Right cardiac atrium (tissue), 5 donors: ENCODE measurements around the gene PAK1. TPM values are rescaled to one million over a fixed set of nuclear protein-coding genes. Genes with fewer than 3 reads are reported as not detected.
"Not testable (repeated sequence)": the region's sequence is repeated elsewhere in the genome, so short reads cannot be mapped to it uniquely, and the experiment has no call there.

ENCODE experiments used
- ATAC-seq, 2 donors: fragments of 200-7000 bp; cut with Tn5 transposase; one replicate each; pipeline versions ENCODE4 v1.8.0 to v1.9.1; 2020; ENCODE audit warnings: moderate library complexity in 2 of 2, mild to moderate bottlenecking in 1 of 2
- DNase-seq, 3 donors: peaks; one replicate each; pipeline ENCODE4 v3.0.0-alpha.2; 2020
- H3K27ac ChIP-seq: one replicate; pipeline ENCODE4 v1.5.1; 2013; ENCODE audit warnings: mild to moderate bottlenecking, low read length, control low read depth, moderate library complexity
- H3K27me3 ChIP-seq: one replicate; pipeline ENCODE4 v1.6.1; 2013; ENCODE audit not compliant: control insufficient read depth, insufficient read depth
- H3K4me1 ChIP-seq: one replicate; pipeline ENCODE4 v1.6.1; 2013; ENCODE audit warnings: low read length; ENCODE audit not compliant: control insufficient read depth, insufficient read depth
- H3K4me3 ChIP-seq: one replicate; pipeline ENCODE4 v1.5.1; 2013; ENCODE audit warnings: low read length, control low read depth
- H3K9me3 ChIP-seq: one replicate; pipeline ENCODE4 v1.6.1; 2013; ENCODE audit warnings: low read length; ENCODE audit not compliant: control insufficient read depth
- whole genome bisulfite sequencing: extraction: QIAGEN DNeasy Blood & Tissue Kit; methylation state at CpG from one replicate; pipeline ENCODE4 v1.1.7; 2013; 5-methylcytosine and 5-hydroxymethylcytosine counted together
- intact Hi-C, 4 donors: fragments of 100-400 bp; cut with DNase I; formaldehyde crosslinking; loops; one replicate each; pipeline versions ENCODE4 v1.11.0 to v1.14.0; 2022 to 2023
- polyA plus RNA-seq: library from polyadenylated mRNA; stranded (reverse); fragments of 200-250 nt; gene quantifications from one replicate; pipeline ENCODE4 v1.2.3, GENCODE V29; 2013
- total RNA-seq, 4 donors: library from RNA; stranded (reverse); fragmentation: NEBNext Ultra II Directional; extraction: Animal tissue kit (Norgen Biotek cat#: 25700); gene quantifications; one replicate each; pipeline ENCODE4 v1.2.1, GENCODE V29; 2021
- donor health status: healthy with polysubstance abuse.
- donor health status: DM: no; HTN: yes; CAD: no.
- donor health status: DM: no; HTN: no; CAD: no.
- donor health status: DM: no; HTN: yes; CAD: no; lungs with severe emphysema.
- donor health status: DM: yes; HTN: yes; CAD: no.

PAK1 gene
- total and polyA plus RNA-seq, 5 donors: 7.1 to 19.5 (median 16.2) TPM

GRCh38 chr11:77508019-77508418 lies 34.1 kb upstream of the PAK1 start:
- ATAC-seq (no peak), DNase-seq (no peak)
- Histone ChIP-seq H3K27ac (no peak overlapping the region), H3K4me3 (no peak overlapping the region), H3K4me1 (peaks cover 2% of the 10 kb centered on the region), H3K9me3 (no peaks in the 10 kb centered on the region), H3K27me3 (no peaks in the 10 kb centered on the region)
- 84% methylated on average over 2 of the region's 2 CpGs for WGBS
- intact Hi-C loops: no loop called here

- H3K4me1 ChIP-seq: peaks cover 4% of the 10 kb centered on the region
- H3K27ac ChIP-seq: no peak overlapping the region
- WGBS: 78% methylated on average over 2 of the region's 2 CpGs
- no peaks in the 10 kb centered on the region for H3K9me3 ChIP-seq
- H3K4me3 ChIP-seq: no peak overlapping the region
- DNase-seq: no peak
- intact Hi-C loops: no loop called here
- H3K27me3 ChIP-seq: no peaks in the 10 kb centered on the region
- no peak for ATAC-seq
These were observed 33.0 kb upstream of the PAK1 start for GRCh38 chr11:77506857-77507256.

DNA sequence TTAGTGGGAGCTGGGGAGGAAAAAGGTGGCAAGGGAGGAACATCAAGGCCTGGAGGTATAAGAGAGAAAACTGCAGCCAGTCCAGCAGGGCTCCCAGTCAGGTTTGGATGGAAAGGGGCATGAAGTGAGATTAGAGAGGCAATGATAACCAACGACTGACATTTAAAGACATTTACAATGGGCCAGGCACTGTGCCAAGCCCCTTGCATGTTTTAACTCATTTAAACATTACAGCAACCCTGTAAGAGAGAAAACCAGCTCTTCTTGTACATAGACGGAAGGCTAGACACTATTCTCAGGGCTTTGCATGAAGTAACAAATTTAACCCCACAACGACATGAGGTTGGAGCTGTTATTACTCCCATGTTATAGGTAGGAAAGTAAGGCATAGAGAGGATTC lies 32.1 kb upstream of the PAK1 start:
- H3K27ac ChIP-seq: no peak overlapping the region
- intact Hi-C loops: no loop called here
- H3K9me3 ChIP-seq: no peaks in the 10 kb centered on the region
- H3K4me1 ChIP-seq: peaks cover 4% of the 10 kb centered on the region
- no peak overlapping the region for H3K4me3 ChIP-seq
- DNase-seq (no peak), ATAC-seq (no peak)
- H3K27me3 ChIP-seq: no peaks in the 10 kb centered on the region
- 52% methylated on average over 3 of the region's 3 CpGs for WGBS

DNA sequence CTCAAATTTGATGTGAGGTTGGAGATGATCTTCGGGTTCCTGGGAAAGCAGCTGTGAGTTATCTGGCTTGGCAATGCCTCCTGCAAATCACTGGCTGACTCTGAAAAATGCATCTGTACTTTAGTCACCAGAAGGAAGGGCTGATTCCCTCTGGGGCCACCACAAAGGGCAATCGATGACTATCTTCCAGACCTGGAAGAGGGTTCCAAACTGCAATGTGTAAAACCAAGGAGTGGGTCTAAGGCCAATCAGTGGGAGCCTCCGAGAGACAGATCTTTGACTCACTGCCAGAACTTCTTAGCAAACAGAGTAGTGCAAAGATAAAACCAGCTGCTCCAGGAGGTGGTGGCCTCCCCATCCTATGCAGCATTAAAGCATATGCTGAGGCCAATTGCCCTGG lies 29.1 kb upstream of the PAK1 start:
- H3K27me3 ChIP-seq: no peaks in the 10 kb centered on the region
- intact Hi-C loops: no loop called here
- H3K4me3 ChIP-seq: no peak overlapping the region
- WGBS: 16% methylated on average over 3 of the region's 3 CpGs
- peaks cover 4% of the 10 kb centered on the region for H3K4me1 ChIP-seq
- ATAC-seq (no peak), DNase-seq (no peak)
- no peak overlapping the region for H3K27ac ChIP-seq
- H3K9me3 ChIP-seq: no peaks in the 10 kb centered on the region

DNA sequence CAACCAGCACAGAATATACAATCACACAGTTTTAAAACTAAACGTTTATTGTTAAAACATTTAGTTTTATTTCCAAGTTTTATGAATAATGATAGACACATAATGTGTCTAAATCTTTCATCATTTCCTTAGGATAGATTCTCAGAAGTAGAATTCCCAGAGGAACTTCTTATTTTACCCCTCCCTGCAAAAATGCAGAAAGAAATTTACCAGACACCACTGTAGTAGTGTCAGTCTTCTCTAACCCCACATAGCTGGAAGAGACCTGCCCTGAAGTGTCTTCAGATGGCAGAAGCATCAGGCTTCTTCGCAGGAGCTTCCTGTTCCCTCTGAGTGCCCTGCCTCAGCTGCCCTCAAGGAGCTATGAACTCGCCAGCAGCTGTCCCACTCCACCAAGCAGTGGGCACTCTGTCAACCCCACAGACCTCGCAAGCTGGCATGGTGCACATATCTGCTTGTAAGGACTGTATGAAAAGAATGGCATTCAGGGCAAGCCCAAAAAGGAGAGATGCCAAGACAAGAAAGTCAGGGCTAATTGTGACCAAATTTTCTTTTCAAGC lies 28.5 kb upstream of the PAK1 start:
- Histone ChIP-seq H3K9me3 (no peaks in the 10 kb centered on the region), H3K4me1 (peaks cover 4% of the 10 kb centered on the region), H3K27ac (no peak overlapping the region), H3K27me3 (no peaks in the 10 kb centered on the region), H3K4me3 (no peak overlapping the region)
- intact Hi-C loops: no loop called here
- 52% methylated on average over 4 of the region's 4 CpGs for WGBS
- no peak for ATAC-seq
- DNase-seq: no peak

DNA sequence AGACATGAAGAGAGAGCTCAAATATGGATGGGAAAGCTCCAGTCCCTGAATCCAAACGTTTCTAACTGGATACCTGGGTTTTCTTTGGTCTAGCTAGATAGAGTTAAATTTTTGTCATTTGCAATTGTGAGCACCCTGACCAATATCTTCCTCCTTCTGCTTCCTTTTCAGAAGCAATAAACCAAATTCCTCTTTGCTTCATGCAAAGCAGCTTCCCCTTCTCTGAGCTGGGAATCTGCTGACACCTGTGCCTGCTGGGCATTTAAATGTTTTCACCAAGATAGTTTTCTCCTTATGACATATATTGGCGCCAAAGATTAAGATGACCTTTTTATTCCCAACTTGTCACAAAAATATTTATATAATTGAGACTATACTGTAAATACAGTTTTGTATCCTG lies 27.9 kb upstream of the PAK1 start:
- intact Hi-C loops: no loop called here
- Histone ChIP-seq H3K27me3 (no peaks in the 10 kb centered on the region), H3K9me3 (no peaks in the 10 kb centered on the region), H3K4me1 (peaks cover 4% of the 10 kb centered on the region), H3K27ac (no peak overlapping the region), H3K4me3 (no peak overlapping the region)
- ATAC-seq (no peak), DNase-seq (no peak)
- WGBS: 48% methylated on average over 2 of the region's 2 CpGs

DNA sequence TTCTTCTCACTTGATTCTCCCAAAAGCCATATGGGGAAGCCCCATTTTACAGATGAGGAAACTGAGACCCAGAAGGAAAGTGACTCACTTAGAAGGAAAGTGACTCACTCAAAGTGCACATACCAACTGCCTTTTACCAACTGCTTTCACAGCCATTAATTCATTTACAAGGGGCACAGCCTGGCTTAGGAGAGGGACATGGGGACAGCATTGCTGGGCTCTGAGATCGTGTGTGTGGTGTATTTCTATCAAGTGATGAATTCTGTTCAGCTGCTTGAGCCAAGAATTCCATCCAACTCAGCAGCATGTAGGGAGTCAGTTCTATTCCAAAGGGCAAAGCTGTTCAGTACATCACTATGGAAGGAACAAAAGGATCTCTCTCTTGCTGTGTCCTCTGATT lies 23.5 kb upstream of the PAK1 start:
- DNase-seq: no peak
- Histone ChIP-seq H3K9me3 (no peaks in the 10 kb centered on the region), H3K27ac (no peak overlapping the region), H3K4me1 (no peaks in the 10 kb centered on the region), H3K27me3 (no peaks in the 10 kb centered on the region), H3K4me3 (no peak overlapping the region)
- 20% methylated on average over 1 of the region's 1 CpG for WGBS
- peak in 1 of 2 donors; percentile 49 for ATAC-seq
- intact Hi-C loops: no loop called here

DNA sequence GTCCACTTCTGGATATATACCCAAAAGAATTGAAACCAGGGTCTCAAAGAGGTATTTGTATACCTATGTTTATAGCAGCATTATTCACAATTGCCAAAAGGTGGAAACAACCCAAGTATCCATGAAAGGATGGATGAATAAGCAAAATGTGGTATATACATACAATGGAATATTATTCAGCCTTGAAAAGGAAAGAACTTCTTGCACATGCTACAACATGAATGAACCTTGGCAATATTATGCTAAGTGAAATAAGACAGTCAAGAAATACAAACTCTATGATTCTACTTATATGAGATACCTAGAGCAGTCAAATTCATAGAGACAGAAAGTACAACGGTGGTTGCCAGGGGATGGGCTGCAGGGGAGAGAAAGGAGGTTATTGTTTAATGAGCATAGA lies 21.6 kb upstream of the PAK1 start:
- WGBS: 93% methylated on average over 1 of the region's 1 CpG
- H3K27ac ChIP-seq: no peak overlapping the region
- DNase-seq: no peak
- no peak overlapping the region for H3K4me3 ChIP-seq
- intact Hi-C loops: no loop called here
- no peaks in the 10 kb centered on the region for H3K4me1 ChIP-seq
- no peaks in the 10 kb centered on the region for H3K27me3 ChIP-seq
- H3K9me3 ChIP-seq: no peaks in the 10 kb centered on the region
- no peak for ATAC-seq

GRCh38 chr11:77490035-77490434 lies 16.1 kb upstream of the PAK1 start:
- H3K9me3 ChIP-seq, H3K4me1 ChIP-seq, H3K4me3 ChIP-seq, intact Hi-C loops, H3K27ac ChIP-seq, H3K27me3 ChIP-seq, ATAC-seq: not testable (repeated sequence)
- 94% methylated on average over 25 of the region's 28 CpGs for WGBS
- DNase-seq: peak in 1 of 3 donors; percentile 60

DNA sequence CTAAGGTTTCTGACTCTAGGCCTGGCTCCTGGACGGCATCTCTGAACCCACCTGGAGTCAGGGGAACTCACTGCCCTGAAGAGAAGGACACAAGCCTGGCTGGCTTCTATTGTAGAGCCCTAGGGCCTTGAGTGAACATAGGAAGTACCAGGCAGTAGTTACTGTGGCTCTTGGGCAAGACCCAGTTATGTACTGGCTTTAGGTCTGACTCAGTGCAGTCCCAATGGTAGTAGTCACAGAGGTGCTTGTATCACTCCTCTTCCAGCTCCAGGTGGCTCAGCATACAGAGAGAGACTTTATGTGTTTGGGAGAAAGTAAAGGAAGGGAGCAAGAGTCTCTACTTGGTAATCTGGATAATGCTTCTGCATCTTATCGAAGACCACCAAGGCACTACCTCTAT lies 13.9 kb upstream of the PAK1 start:
- intact Hi-C loops: no loop called here
- Histone ChIP-seq H3K27ac (no peak overlapping the region), H3K9me3 (no peaks in the 10 kb centered on the region), H3K4me1 (no peaks in the 10 kb centered on the region), H3K27me3 (no peaks in the 10 kb centered on the region), H3K4me3 (no peak overlapping the region)
- ATAC-seq (no peak), DNase-seq (no peak)
- 88% methylated on average over 2 of the region's 2 CpGs for WGBS

DNA sequence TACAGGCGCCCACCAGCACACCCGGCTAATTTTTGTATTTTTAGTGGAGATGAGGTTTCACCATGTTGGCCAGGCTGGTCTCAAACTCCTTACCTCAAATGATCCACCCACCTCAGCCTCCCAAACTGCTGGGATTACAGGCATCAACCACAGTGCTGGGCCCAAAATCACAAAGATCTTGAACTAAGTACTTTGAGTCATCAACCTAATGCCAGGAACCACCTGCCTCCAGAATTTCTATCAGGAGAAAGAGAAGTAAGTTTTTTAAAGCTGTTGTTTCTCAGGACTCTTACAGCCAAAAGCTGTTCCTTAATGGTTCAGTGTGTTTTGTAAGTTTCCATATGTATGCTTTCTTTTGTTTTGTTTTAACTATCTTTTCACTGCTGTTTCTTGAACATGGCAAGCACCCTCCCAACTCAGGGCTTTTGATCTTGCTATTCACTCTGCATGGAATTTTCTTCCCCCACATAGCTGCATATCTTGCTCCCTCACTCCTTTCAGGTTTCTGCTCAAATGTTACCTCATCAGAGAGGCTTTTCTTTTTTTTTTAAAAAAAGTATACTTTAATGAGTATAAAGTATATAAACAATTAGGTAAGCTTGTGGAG lies 6.0 kb upstream of the PAK1 start:
- no peaks in the 10 kb centered on the region for H3K27me3 ChIP-seq
- WGBS: 95% methylated on average over 2 of the region's 2 CpGs
- H3K4me1 ChIP-seq: no peaks in the 10 kb centered on the region
- ATAC-seq: no peak
- no peak overlapping the region for H3K4me3 ChIP-seq
- no peak for DNase-seq
- H3K27ac ChIP-seq: no peak overlapping the region
- intact Hi-C loops: no loop called here
- H3K9me3 ChIP-seq: no peaks in the 10 kb centered on the region

- no peaks in the 10 kb centered on the region for H3K4me1 ChIP-seq
- ATAC-seq (no peak), DNase-seq (no peak)
- no peak overlapping the region for H3K27ac ChIP-seq
- no peaks in the 10 kb centered on the region for H3K27me3 ChIP-seq
- 86% methylated on average over 5 of the region's 5 CpGs for WGBS
- intact Hi-C loops: no loop called here
- no peaks in the 10 kb centered on the region for H3K9me3 ChIP-seq
- no peak overlapping the region for H3K4me3 ChIP-seq
These were observed 1.3 kb upstream of the PAK1 start for GRCh38 chr11:77475206-77475605.
